HG02588 (cell line): ENCODE data around the gene HIRA.

Experiments used
- ATAC-seq: cut with Tn5 transposase; IDR thresholded peaks from one replicate; pipeline ENCODE4 v1.9.1; 2021; ENCODE audit warnings: mild to moderate bottlenecking, moderate library complexity; ENCODE audit not compliant: unreplicated experiment

HIRA gene, protein sequence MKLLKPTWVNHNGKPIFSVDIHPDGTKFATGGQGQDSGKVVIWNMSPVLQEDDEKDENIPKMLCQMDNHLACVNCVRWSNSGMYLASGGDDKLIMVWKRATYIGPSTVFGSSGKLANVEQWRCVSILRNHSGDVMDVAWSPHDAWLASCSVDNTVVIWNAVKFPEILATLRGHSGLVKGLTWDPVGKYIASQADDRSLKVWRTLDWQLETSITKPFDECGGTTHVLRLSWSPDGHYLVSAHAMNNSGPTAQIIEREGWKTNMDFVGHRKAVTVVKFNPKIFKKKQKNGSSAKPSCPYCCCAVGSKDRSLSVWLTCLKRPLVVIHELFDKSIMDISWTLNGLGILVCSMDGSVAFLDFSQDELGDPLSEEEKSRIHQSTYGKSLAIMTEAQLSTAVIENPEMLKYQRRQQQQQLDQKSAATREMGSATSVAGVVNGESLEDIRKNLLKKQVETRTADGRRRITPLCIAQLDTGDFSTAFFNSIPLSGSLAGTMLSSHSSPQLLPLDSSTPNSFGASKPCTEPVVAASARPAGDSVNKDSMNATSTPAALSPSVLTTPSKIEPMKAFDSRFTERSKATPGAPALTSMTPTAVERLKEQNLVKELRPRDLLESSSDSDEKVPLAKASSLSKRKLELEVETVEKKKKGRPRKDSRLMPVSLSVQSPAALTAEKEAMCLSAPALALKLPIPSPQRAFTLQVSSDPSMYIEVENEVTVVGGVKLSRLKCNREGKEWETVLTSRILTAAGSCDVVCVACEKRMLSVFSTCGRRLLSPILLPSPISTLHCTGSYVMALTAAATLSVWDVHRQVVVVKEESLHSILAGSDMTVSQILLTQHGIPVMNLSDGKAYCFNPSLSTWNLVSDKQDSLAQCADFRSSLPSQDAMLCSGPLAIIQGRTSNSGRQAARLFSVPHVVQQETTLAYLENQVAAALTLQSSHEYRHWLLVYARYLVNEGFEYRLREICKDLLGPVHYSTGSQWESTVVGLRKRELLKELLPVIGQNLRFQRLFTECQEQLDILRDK

GRCh38 chr22:19431649-19432132, at the start of gene HIRA:
TSS of gene HIRA (minus strand) at chr22:19431733. CDS start at chr22:19431476, 257 bp downstream.
- peak; percentile 48 for ATAC-seq

DNA sequence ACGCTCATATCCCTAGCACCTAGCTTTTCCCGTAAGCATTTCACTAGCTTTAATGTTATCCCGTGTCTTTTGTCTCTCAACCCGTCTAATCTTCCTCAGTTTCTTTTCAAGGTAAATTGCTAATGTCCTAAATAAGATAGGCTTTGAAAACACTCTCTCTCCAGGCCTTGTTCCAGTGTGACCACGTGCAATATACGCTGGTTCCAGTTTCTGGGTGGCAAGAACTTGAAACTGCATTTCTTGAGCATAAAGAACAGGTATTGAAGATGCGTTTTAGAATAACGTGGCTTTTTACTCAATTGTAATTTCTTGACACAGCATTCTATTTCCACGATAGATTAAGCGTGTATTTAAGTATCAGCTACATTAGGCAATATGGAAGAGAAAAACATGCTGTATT, 49.3 kb upstream of the HIRA start:
- no peak for ATAC-seq

DNA sequence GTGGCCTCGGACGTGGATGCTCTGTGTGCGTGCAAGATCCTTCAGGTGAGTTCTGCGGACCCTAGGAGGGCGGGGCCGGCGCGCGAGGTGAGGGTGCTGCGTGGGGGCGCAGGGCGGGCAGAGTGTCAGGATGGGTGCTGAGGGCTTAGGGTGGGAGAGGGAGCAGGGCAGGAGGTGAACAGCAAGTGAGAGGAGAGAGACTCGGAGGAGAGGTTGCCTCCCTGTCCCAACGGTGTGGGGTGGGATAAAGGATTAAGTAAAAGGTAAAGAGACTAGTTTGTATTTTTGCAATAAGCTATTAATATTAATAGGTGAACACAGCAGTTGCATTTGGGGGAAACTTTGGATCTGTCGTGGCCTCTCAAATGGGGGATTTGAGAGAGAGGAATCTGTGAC, 48.6 kb upstream of the HIRA start:
- ATAC-seq: no peak

DNA sequence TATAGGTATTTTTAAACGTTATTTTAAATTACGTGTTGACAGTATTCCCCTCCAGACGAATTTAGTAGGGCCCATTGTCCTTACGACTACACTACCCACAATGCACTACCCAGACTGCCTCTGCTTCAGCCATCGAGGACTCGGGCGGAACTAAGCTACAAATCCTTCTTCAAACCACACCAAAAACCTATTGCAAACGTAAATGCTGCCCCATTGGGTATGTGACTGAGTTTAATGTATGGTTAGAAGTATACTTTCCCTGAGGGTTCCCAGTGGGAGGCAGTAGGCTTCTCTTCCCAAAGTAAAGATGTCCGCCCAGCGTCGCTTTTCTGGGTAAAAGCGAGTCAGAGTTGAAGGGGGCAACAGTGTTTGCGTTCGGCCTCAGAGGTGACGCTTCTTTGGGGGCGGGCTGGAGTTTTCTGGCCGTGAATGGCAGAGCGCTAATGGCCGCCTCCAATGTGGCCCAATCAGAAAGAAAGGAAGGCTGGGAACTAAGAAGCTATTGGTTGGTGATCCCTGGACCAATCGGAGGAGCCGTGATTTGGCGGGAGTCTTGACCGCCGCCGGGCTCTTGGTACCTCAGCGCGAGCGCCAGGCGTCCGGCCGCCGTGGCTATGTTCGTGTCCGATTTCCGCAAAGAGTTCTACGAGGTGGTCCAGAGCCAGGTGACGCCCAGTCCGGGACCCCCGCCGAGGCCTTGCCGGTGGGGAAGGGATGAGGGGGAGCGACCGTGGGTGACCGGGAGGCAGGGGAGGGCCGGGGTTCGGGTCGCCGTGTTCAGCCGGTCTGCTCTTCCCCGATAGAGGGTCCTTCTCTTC, 48.0 kb upstream of the HIRA start, which contains the start of gene CDC45:
Gene CDC45 (plus strand): TSS at position 566 of the 818 bp plus-strand sequence. CDS start 49 bp downstream, at position 615.
- ATAC-seq: peak; percentile 81

- ATAC-seq: peak; percentile 42
Observed at GRCh38 chr22:19478901-19479354, 47.4 kb upstream of the HIRA start, which contains the start of gene UFD1. TSS of gene UFD1 (minus strand) at chr22:19479193. CDS start at chr22:19479085, 108 bp downstream.

- ATAC-seq: no peak
Observed at GRCh38 chr22:19478045-19478900, 46.7 kb upstream of the HIRA start.

DNA sequence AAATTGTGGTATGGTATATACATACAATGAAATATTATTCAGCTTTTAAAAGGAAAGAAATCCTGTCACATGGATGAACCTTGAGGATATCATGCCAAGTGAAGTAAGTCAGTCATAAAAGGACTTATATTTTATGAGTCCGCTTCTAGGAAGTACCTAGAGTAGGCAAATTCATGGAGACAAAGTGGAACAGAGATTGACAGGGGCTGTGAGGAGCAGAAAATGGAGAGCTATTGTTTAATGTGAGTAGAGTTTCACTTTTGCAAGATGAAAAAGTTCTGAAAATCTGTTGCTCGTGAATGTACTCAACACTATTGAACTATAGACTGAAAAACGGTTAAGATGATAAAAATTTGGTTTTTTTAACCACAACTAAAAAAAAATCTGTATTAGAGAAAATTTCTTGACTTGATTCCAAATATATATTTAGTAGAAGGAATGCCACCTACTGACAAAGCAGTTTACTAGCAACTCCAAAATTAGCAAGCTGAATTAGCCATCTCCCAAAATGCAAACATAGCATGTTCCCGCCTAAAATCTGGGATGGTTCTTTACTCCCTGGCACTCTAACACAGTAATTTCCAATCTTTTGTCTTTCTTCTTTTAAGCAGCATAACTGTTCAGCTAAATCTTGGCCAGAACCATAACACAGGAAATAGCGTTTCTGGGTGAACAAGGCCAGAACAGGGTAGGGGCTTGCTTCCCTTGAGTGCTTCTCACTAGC, 46.0 kb upstream of the HIRA start:
- ATAC-seq: no peak

GRCh38 chr22:19476023-19476422, 44.5 kb upstream of the HIRA start:
- ATAC-seq: no peak

DNA sequence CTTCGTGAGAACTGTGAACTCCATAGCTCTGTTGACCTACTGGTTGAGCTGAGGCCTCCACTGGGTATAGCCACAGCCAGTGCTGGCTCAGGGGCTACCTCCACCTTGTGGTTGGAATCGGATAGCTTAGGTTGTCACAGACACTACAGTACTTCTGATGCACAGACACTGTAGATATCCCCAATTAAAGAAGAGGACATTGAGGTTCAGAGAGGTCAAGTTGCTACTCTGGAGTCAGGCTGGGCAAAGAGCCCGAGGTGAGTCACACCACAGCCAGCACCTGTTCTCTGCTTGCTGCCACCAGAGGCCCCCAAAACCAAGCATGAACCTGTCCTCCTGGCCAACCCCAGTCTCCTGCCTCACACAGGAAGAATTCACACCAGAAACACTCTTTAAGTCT, 42.0 kb upstream of the HIRA start:
- ATAC-seq: no peak

DNA sequence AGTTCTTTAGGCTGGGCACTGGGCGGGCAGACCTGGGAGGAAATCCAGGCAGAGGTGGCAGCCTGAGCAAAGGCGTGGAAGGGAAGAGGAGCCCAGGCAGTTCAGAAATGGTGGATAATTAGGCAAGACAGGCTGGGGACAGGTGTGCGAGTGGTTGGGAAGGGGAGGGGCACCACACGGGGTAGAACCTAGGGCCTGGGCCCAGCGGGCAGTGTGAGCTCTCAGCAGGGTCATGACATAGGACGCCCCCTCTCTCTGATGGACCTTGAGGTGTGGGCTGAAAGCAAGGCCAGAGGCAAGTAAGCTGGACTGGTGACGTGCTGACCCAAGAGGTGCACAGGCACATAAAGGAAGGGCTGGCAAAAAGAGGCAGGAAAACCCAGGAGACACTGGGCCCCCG, 40.7 kb upstream of the HIRA start:
- ATAC-seq: no peak

GRCh38 chr22:19471572-19471971, 40.0 kb upstream of the HIRA start:
- no peak for ATAC-seq

DNA sequence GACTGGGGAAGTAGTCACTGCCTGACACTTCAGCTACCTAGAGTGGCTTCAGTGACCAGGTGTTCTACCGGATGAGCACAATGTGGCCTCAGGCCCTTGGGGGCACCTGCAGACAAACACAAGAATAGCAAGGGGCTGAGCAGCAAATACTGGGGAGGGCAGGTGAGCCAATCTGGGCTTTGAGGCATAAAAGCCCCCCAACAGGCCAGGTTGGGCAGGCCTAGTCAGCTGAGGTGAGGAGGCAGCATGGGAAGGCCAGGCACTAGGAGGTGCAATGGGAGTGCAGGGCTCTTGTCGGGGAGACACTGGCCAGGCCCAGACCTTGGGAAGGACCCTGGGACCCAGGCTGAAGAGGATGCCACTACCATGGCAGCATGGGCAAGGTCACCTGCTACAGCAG, 38.5 kb upstream of the HIRA start:
- no peak for ATAC-seq

DNA sequence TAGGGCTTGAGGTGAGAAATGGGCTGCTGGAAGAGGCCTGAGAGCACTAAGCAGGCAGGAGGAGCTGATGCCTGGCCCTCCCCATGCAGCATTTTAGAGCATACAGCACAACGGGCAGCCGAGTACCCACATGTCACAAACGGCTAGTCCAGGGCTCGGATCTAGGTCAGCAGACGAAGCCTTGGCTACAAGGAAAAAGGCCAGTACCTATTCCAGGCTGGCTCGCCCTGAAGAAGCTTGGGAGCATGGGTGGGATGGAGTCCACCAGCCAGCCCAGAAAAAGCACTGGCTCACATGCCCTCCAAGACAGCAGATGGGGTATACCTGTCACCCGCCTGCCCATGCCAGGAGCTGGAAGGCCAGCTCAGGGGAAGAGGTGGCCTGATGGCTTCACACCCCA, 37.9 kb upstream of the HIRA start:
- no peak for ATAC-seq

DNA sequence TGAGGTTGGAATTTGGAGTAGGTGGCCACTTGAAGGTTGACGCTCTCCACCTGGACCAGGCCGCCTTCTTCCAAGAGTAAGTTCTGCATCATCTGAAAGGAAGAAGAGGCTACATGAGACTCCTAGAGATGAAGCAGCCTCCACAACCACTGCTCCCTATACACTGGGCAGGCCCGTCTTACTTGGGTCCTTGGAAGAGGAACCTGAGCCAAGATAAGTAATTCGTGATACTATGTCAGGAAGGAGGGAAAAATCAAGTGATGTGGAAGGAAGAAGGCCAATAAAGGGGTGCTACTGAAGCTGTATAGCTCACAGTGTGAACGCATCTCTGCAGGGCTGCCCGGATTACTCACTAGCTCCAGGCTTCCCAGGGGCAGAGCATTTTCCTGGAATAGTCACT, 36.4 kb upstream of the HIRA start:
- ATAC-seq: no peak

DNA sequence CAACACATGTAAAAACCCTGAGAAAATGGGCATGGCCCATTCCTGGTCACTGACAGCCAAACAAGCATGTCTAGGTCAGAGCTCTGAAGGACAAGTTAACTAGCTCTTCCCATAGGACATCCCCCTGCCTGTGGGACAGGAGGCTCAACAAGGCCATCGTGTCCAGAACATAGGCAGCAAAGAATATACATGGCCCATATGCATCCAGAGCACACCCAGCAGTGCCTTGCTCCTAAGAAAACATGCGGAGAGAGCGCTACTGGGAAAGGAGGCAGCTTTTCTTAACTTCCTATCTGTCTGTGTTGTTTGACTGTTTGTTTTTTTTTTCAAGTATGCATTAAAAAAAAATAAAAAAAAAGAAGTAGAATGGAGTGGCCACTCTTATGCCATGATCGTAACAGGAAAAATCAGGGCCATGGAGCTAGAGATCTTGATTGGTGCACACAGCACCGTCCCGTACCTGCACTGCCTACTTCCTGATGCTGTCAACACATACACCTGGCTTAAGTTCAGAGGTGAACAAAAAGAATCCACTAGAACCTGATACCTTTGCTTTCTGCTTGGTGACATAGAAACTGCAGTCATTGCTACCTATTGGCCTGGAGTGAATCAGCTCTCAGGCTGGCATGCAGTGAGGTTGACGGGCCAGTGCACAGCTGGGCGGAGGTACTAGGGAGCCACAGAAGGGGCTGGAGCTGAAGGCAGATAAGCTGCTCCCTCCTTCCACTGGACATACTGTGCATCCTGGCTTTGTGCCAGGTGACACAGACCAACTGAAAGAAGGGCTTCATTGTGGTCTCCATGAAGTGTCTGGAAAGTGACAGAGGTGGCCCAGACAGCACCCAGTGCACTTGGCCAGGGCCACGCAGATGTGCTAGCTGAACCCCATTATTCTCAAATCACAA, 35.6 kb upstream of the HIRA start:
- ATAC-seq: no peak

DNA sequence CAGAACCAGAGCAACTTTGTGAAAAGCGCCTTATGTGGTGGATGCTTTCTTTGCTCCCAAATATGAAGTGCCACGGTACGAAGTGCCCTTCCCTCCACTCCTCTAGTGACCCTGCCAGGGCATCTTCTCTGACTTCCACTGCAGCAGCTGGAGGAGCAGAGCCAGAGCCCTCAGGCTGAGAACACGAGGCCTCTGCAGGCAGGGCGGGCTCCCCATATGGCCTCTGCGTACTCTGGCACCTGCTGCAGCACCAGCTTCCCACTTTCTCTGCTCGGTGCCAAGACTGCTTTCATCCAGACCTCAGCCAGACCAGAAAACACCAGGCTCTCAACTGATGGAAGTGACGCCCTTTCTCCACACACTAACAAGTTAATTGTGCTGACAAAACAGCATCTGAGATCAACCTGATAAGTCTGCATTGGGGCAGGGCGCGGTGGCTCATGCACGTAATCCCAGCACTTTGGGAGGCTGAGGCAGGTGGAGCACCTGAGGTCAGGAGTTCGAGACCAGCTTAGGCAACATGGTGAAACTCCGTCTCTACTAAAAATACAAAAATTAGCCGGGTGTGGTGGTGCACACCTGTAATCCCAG, 34.7 kb upstream of the HIRA start:
- ATAC-seq: no peak

DNA sequence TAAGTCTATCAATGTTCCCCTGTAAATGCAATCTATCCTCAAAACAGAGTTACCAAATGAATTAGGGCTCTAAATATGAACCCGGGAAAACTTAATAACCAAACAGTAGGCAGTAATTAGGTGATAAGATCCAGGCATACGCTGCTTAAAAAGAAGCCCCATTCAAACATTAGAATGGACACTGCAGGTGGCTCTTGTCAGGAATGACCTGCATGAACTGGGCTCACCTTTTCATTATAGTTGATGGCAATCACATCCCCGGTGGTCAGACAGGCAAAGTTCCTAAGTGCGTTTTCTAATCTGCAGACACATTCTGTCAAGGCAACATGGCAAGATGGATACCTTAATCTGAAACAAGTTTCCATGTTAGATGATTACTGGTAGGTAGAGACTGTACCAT, 33.4 kb upstream of the HIRA start:
- no peak for ATAC-seq
